ENCODE measurements around the gene CCDC97.

GRCh38 chr19:41339936-41340335 lies 30.0 kb downstream of the CCDC97 start:
- TF ChIP-seq POLR2AphosphoS5 (IDR thresholded peaks at IDR 0.05) (no peak), CTCF (IDR thresholded peaks at IDR 0.05) (no peak)

All from upper lobe of left lung (tissue), 4 donors.